ENCODE results near the gene HPSE2.

Gene HPSE2

GRCh38 chr10:98524124-98524523, 711.5 kb downstream of the HPSE2 start:
- TF ChIP-seq SIN3A (IDR thresholded peaks at IDR 0.05; ENCODE audit: borderline replicate concordance, insufficient read depth, low read length): no peak
- TF ChIP-seq POLR2AphosphoS5 (IDR thresholded peaks at IDR 0.05; ENCODE audit: low read depth, low read length): no peak
- TF ChIP-seq, protein P1, sequence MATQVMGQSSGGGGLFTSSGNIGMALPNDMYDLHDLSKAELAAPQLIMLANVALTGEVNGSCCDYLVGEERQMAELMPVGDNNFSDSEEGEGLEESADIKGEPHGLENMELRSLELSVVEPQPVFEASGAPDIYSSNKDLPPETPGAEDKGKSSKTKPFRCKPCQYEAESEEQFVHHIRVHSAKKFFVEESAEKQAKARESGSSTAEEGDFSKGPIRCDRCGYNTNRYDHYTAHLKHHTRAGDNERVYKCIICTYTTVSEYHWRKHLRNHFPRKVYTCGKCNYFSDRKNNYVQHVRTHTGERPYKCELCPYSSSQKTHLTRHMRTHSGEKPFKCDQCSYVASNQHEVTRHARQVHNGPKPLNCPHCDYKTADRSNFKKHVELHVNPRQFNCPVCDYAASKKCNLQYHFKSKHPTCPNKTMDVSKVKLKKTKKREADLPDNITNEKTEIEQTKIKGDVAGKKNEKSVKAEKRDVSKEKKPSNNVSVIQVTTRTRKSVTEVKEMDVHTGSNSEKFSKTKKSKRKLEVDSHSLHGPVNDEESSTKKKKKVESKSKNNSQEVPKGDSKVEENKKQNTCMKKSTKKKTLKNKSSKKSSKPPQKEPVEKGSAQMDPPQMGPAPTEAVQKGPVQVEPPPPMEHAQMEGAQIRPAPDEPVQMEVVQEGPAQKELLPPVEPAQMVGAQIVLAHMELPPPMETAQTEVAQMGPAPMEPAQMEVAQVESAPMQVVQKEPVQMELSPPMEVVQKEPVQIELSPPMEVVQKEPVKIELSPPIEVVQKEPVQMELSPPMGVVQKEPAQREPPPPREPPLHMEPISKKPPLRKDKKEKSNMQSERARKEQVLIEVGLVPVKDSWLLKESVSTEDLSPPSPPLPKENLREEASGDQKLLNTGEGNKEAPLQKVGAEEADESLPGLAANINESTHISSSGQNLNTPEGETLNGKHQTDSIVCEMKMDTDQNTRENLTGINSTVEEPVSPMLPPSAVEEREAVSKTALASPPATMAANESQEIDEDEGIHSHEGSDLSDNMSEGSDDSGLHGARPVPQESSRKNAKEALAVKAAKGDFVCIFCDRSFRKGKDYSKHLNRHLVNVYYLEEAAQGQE (IDR thresholded peaks at IDR 0.05; ENCODE audit: insufficient read depth in 1 of 2, low read depth in 2 of 2, low read length in 2 of 2): no peak
- TF ChIP-seq TAF1 (IDR thresholded peaks at IDR 0.05; ENCODE audit: borderline replicate concordance, insufficient read depth, low read length): no peak
- TF ChIP-seq FOXP2 (optimal IDR thresholded peaks at IDR 0.05; ENCODE audit: borderline replicate concordance, extremely low read depth, extremely low read length, insufficient read depth): no peak

- TF ChIP-seq POLR2AphosphoS5 (IDR thresholded peaks at IDR 0.05; ENCODE audit: low read depth, low read length) (no peak), SIN3A (IDR thresholded peaks at IDR 0.05; ENCODE audit: borderline replicate concordance, insufficient read depth, low read length) (no peak), TAF1 (IDR thresholded peaks at IDR 0.05; ENCODE audit: borderline replicate concordance, insufficient read depth, low read length) (no peak), FOXP2 (optimal IDR thresholded peaks at IDR 0.05; ENCODE audit: borderline replicate concordance, extremely low read depth, extremely low read length, insufficient read depth) (no peak)
- TF ChIP-seq, protein P1 (IDR thresholded peaks at IDR 0.05; ENCODE audit: insufficient read depth in 1 of 2, low read depth in 2 of 2, low read length in 2 of 2): no peak
These were observed 715.8 kb downstream of the HPSE2 start for GRCh38 chr10:98519841-98520240.

DNA sequence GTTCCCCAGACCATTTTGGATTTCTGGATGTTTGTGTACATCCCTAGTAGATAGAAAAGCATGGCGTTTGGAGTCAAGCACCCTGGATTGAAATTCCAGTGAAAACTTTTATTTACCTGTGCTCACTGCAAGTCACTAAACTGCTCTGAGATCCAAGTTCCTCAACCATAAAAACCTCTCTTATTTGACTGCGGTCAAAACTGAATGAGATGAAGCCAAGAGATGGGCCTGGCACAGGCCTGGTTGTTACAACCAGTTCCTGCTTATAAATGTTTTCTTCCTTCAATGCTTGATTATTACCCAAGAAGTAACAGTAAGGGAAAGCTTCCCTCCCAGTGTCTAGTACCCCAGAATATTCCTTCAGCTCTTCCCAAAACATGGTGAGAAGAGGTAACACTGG, 718.0 kb downstream of the HPSE2 start:
- TF ChIP-seq TAF1 (IDR thresholded peaks at IDR 0.05; ENCODE audit: borderline replicate concordance, insufficient read depth, low read length): no peak
- TF ChIP-seq, protein P1 (IDR thresholded peaks at IDR 0.05; ENCODE audit: insufficient read depth in 1 of 2, low read depth in 2 of 2, low read length in 2 of 2): no peak
- no peak for TF ChIP-seq POLR2AphosphoS5 (IDR thresholded peaks at IDR 0.05; ENCODE audit: low read depth, low read length)
- TF ChIP-seq SIN3A (IDR thresholded peaks at IDR 0.05; ENCODE audit: borderline replicate concordance, insufficient read depth, low read length): no peak
- TF ChIP-seq FOXP2 (optimal IDR thresholded peaks at IDR 0.05; ENCODE audit: borderline replicate concordance, extremely low read depth, extremely low read length, insufficient read depth): no peak

DNA sequence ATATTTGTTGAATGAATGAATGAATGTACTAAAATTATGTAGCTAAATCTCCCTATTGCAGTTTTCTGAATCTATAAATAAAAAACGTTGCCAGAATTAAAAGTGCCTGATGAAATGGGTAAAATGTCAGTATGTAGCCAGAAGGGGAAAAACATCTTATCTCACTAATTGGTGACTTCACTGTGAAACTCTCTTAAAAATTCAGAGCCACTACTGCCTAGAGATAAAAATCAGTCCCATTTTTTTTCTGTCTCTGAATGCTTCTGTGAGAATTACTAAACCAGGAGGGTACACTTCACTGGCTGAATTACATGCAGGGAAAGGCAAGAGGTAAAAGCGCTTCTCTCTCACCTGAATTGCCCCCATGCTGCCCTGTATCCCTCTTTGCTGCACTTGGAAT, 719.3 kb downstream of the HPSE2 start:
- no peak for TF ChIP-seq POLR2AphosphoS5 (IDR thresholded peaks at IDR 0.05; ENCODE audit: low read depth, low read length)
- no peak for TF ChIP-seq TAF1 (IDR thresholded peaks at IDR 0.05; ENCODE audit: borderline replicate concordance, insufficient read depth, low read length)
- TF ChIP-seq SIN3A (IDR thresholded peaks at IDR 0.05; ENCODE audit: borderline replicate concordance, insufficient read depth, low read length): no peak
- TF ChIP-seq, protein P1 (IDR thresholded peaks at IDR 0.05; ENCODE audit: insufficient read depth in 1 of 2, low read depth in 2 of 2, low read length in 2 of 2): no peak
- no peak for TF ChIP-seq FOXP2 (optimal IDR thresholded peaks at IDR 0.05; ENCODE audit: borderline replicate concordance, extremely low read depth, extremely low read length, insufficient read depth)

DNA sequence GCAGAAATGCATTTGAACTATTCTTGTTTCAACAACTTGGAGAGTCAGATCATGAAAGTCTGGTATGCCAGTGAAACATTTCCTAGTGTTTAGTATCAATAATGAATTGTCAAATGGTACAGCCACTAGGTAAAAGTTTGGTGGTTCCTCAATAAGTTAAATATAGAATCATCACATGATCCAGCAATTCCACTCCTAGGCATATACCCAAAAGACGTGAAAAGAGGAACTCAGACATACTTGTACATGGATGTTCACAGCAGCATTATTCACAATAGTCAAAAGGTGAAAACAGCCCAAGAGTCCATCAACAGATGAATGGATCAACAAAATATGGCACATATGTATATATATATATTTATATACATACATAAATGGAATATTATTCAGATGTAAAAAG, 721.9 kb downstream of the HPSE2 start:
- TF ChIP-seq, protein P1 (IDR thresholded peaks at IDR 0.05; ENCODE audit: insufficient read depth in 1 of 2, low read depth in 2 of 2, low read length in 2 of 2): no peak
- TF ChIP-seq TAF1 (IDR thresholded peaks at IDR 0.05; ENCODE audit: borderline replicate concordance, insufficient read depth, low read length): no peak
- TF ChIP-seq POLR2AphosphoS5 (IDR thresholded peaks at IDR 0.05; ENCODE audit: low read depth, low read length): no peak
- no peak for TF ChIP-seq FOXP2 (optimal IDR thresholded peaks at IDR 0.05; ENCODE audit: borderline replicate concordance, extremely low read depth, extremely low read length, insufficient read depth)
- TF ChIP-seq SIN3A (IDR thresholded peaks at IDR 0.05; ENCODE audit: borderline replicate concordance, insufficient read depth, low read length): no peak

Measured in PFSK-1 (cell line).